GM19467 (cell line): ENCODE measurements around the gene ELL2.

ENCODE experiments used
- ATAC-seq: cut with Tn5 transposase; IDR thresholded peaks from one replicate; pipeline ENCODE4 v1.9.1; 2021; ENCODE audit warnings: mild to moderate bottlenecking, moderate library complexity; ENCODE audit not compliant: unreplicated experiment

ELL2 gene

GRCh38 chr5:95983509-95983908 is 21.9 kb upstream of the ELL2 start:
- no peak for ATAC-seq

DNA sequence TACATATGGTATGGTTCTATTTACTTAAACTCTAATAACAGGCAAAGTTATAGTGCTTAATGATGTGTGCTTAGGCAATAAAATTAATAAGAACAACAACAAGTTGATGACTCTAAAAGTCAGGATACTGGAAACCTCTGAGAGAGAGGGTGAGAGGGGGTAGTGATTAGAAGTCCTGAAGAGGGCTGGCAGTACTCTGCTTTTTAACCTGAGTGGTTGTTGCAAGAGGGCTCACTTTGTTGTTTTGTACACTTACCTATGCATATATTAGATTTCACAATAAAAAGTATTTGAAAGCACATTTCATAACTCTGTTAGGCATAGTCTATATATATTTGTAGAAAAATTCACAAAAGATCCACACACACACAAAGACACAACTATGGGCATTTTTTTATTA is 21.4 kb upstream of the ELL2 start:
- no peak for ATAC-seq

GRCh38 chr5:95976606-95977005 is 15.0 kb upstream of the ELL2 start:
- no peak for ATAC-seq

DNA sequence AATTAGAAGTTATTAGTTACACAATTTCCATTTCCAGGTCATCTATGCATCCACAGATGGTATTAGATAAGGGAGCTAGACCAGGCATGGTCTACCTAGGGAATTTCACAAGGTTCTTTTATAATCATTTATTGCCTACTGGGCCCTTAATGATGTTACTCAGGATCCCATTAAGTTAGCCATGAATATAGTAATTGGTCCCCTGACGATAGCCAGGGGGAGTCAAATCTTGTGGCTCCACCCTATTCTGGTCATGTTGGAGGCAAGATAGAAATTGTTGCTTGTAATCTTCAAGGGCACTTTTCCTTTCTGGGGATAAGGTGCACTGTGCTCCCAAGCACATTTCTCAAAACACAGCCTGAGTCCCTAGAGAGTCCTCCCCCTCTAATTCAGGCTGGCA is 14.1 kb upstream of the ELL2 start:
- no peak for ATAC-seq

DNA sequence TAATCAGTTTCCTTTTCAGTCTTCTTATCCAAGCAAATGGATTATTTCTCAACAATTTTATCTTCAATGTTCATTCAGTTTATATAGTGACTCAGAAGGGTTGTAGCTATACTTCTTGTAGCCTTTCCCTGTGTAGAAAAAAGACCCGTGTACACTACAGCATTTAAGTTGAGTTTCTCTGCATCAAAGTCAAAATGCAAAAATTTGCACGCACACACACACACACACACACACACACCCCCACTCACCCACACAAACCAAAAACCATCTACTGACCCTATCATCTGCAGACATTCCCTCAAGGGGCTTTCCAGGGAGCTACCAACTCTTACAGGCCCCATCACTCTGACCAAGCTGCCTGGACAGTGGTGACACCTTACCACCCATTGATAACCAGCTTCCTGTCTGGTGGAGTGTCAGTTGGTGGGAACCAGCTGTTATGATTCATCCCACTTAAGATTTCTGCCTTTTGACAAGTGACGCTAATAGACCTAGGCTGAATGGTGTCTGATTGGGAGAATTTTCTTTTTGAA is 12.2 kb upstream of the ELL2 start:
- peak; percentile 92 for ATAC-seq

- ATAC-seq, result no peak
Measured at GRCh38 chr5:95972196-95972595, 10.5 kb upstream of the ELL2 start.

DNA sequence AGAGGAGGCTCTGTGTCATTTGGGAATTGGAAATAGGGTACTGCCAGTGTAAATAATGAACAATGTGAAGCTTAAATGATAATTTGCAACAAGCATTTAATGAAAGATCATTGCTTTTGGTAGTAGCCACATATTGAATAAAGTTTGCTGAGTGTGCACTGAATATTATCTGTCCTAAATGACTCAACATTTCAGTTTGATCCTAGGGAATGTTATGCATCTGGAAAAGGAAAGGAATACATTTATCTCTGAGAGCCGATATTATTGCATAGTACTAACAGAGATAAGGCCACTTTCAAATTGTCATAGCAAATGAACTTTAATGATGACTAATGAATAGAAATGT is 8.7 kb upstream of the ELL2 start:
- ATAC-seq, result no peak

GRCh38 chr5:95969651-95970358 is 8.2 kb upstream of the ELL2 start:
- ATAC-seq, result no peak

DNA sequence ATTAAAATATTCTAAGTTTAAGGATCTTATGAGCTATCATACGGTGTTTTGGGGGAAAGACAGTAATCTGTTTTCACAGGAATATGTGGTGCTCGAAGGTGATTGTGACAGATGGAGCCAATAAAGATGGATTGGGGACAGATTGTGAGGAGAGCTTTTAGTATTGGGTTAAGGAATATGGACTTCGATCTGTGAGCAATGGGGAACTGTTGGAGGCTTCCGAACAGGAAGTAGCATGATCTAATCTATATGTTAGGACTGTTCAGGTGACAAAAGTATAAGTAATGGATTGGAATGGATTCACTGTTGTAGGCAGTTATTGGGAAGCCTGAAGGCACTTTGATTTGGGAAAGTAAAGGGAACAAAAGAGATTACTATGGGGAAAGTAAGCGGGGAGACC is 7.4 kb upstream of the ELL2 start:
- no peak for ATAC-seq

DNA sequence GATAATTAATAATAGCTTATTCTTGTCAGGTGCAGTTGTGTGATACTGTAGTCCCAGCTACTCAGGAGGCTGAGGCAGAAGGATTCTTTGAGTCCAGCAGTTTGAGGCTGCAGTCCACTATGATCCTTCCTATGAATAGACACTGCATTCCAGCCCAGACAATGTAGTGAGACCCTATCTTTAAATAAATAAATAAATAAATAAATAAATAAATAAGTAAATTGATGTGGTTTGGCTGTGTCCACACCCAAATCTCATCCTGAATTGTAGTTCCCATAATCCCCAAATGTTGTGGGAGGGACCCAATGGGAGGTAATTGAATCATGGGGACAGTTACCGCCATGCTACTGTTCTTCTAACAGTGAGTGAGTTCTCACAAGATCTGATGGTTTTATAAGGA is 5.6 kb upstream of the ELL2 start:
- no peak for ATAC-seq

GRCh38 chr5:95966005-95966404 is 4.4 kb upstream of the ELL2 start:
- ATAC-seq, result no peak

GRCh38 chr5:95963650-95964410 is 2.2 kb upstream of the ELL2 start:
- no peak for ATAC-seq

- ATAC-seq, result no peak
Measured at GRCh38 chr5:95962785-95963184, 1.1 kb upstream of the ELL2 start.

DNA sequence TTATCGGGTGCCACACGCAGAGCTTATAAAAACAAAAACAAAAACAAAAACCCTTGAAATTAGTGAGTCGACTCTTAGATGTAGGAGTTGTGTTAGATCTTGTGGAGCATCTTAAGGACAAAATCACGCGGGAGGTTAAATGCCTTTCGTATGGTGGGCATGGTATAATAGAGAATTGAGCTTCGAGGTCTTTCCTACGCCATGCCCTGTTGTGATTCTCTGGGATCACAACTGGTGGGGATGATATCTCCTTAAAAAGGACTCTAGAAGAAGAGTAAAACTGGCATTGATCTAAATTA is 773 bp upstream of the ELL2 start:
- no peak for ATAC-seq

GRCh38 chr5:95960667-95961616 is 709 bp downstream of the ELL2 start:
- ATAC-seq, result peak; percentile 58

DNA sequence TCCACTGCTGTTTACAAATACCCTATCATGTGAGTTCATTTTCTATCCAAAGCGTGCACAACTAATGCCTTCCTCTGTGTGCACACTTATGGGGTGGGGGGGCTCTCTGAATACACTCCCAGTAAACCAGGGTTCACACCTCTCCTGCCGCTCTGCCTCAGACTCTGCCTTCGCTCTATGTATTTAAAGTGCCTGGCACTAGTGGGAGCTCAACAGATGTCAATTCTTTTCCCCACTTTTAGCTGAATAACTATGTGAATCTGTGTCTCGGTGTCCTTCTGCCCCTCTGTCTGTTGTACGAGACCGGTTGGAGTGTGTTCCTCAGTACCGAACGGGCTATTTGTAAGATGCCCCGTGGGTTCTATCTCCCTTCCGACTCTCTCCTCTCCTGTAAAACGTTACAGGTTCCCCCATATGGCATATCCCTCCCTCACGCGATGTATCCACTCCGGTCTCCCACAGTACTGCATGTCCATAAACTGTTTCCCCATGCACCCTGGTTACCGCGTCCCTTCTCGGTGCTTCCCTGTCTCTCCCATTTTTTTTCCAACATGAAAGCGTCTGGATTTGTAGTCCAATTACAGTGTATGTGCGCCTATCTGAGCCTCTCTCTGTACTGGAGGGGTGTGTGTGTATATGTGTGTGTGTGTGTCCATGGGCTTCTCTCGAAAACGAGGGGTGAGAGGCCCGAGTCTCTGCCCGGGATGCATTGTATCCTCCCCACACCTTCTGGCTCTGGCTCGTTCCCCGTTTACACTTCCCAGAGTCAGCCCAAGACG is 1.6 kb downstream of the ELL2 start:
- ATAC-seq, result no peak

GRCh38 chr5:95959051-95959887 is 2.4 kb downstream of the ELL2 start:
- no peak for ATAC-seq

GRCh38 chr5:95958310-95959014 is 3.2 kb downstream of the ELL2 start:
- ATAC-seq, result no peak

- ATAC-seq, result no peak
Measured at GRCh38 chr5:95957561-95958203, 4.0 kb downstream of the ELL2 start.
